Measurements from ENCODE around the gene SERPINE3. TPM values are rescaled to one million over a fixed set of nuclear protein-coding genes. Genes with fewer than 3 reads are reported as not detected.

SERPINE3 gene
- polyA plus RNA-seq, 1 donor (not counting 4 experiments of a cell fraction or from before 2014, with no cell fraction given): not detected

DNA sequence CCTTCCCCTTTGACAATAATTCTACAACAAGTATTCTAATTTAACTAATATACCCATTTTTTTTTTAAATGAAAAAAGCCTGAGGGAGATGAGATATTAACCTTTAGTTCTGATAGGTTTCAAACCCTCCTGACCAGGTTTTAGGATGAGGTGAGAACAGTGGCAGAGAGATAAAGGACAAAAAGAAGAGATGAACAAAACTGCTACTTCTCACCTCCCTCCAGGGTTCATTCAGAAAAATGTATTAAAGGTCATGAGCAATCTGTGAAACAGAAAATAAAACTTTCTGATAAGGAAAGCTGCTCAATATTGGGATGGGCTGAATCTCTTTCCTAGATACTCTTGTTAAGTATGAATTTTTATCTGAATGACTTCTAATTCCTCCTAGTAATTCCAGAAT, 24.1 kb downstream of the SERPINE3 start:
- dilution Hi-C loops (cut with MboI; ENCODE audit: extremely low pct_ligation_motif_present, low sequenced_read_pairs): no loop called here
- Histone ChIP-seq H3K27ac (ENCODE audit: control insufficient read depth, insufficient read depth, low read length) (no peak overlapping the region), H3K4me2 (ENCODE audit: control insufficient read depth, extremely low read depth, insufficient read depth, low read depth, low read length) (no peak overlapping the region), H3K36me3 (ENCODE audit: control insufficient read depth in 2 of 2, extremely low read depth in 1 of 2, insufficient read depth in 2 of 2, low read length in 2 of 2) (peaks cover 4 to 12% of the 10 kb centered on the region in 2 experiments), H3K27me3 (ENCODE audit: control insufficient read depth, extremely low read depth, insufficient read depth, low read length) (no peaks in the 10 kb centered on the region), H3K9me3 (ENCODE audit: control insufficient read depth, low read depth, low read length) (no peaks in the 10 kb centered on the region), H4K20me1 (ENCODE audit: control insufficient read depth, extremely low read depth, insufficient read depth, low read length) (no peaks in the 10 kb centered on the region), H2AFZ (ENCODE audit: control insufficient read depth, low read length) (no peak overlapping the region), H3K4me3 (ENCODE audit: control insufficient read depth in 2 of 3, extremely low read depth in 1 of 3, insufficient read depth in 2 of 3, low read depth in 1 of 3, low read length in 3 of 3) (no peak overlapping the region), H3K79me2 (ENCODE audit: control insufficient read depth, insufficient read depth, low read length) (no peaks in the 10 kb centered on the region), H3K9ac (ENCODE audit: control insufficient read depth, extremely low read depth, insufficient read depth, low read length) (no peak overlapping the region), H3K4me1 (ENCODE audit: control insufficient read depth, extremely low read depth, insufficient read depth, low read length) (peaks cover 8% of the 10 kb centered on the region), H3K9me1 (ENCODE audit: control insufficient read depth, extremely low read depth, insufficient read depth, low read length) (no peaks in the 10 kb centered on the region)
- FAIRE-seq (no peak), DNase-seq (ENCODE audit: low read depth, low spot score) (no peak)
- TF ChIP-seq EZH2 (IDR thresholded peaks at IDR 0.05; ENCODE audit: low read length) (no peak), CTCF (optimal IDR thresholded peaks at IDR 0.05 in 1 of 3, IDR thresholded peaks at IDR 0.05 in 1 of 3, conservative IDR thresholded peaks at IDR 0.05 in 1 of 3; ENCODE audit: extremely low read depth in 1 of 3, insufficient read depth in 2 of 3, low read length in 3 of 3) (no peak)

GRCh38 chr13:51364404-51365008, 25.0 kb downstream of the SERPINE3 start:
- no peaks in the 10 kb centered on the region for H4K20me1 ChIP-seq (ENCODE audit: control insufficient read depth, extremely low read depth, insufficient read depth, low read length)
- H3K4me2 ChIP-seq (ENCODE audit: control insufficient read depth, extremely low read depth, insufficient read depth, low read depth, low read length): no peak overlapping the region
- H3K4me3 ChIP-seq (ENCODE audit: control insufficient read depth in 2 of 3, extremely low read depth in 1 of 3, insufficient read depth in 2 of 3, low read depth in 1 of 3, low read length in 3 of 3): no peak overlapping the region
- H3K79me2 ChIP-seq (ENCODE audit: control insufficient read depth, insufficient read depth, low read length): no peaks in the 10 kb centered on the region
- dilution Hi-C loops (cut with MboI; ENCODE audit: extremely low pct_ligation_motif_present, low sequenced_read_pairs): no loop called here
- peaks cover 8% of the 10 kb centered on the region for H3K4me1 ChIP-seq (ENCODE audit: control insufficient read depth, extremely low read depth, insufficient read depth, low read length)
- no peak overlapping the region for H3K9ac ChIP-seq (ENCODE audit: control insufficient read depth, extremely low read depth, insufficient read depth, low read length)
- no peaks in the 10 kb centered on the region for H3K9me3 ChIP-seq (ENCODE audit: control insufficient read depth, low read depth, low read length)
- H3K27ac ChIP-seq (ENCODE audit: control insufficient read depth, insufficient read depth, low read length): no peak overlapping the region
- H3K9me1 ChIP-seq (ENCODE audit: control insufficient read depth, extremely low read depth, insufficient read depth, low read length): no peaks in the 10 kb centered on the region
- FAIRE-seq (peak; percentile 76), DNase-seq (ENCODE audit: low read depth, low spot score) (no peak)
- H3K27me3 ChIP-seq (ENCODE audit: control insufficient read depth, extremely low read depth, insufficient read depth, low read length): no peaks in the 10 kb centered on the region
- no peak overlapping the region for H2AFZ ChIP-seq (ENCODE audit: control insufficient read depth, low read length)
- no peak for TF ChIP-seq EZH2 (IDR thresholded peaks at IDR 0.05; ENCODE audit: low read length)
- no peak for TF ChIP-seq CTCF (optimal IDR thresholded peaks at IDR 0.05 in 1 of 3, IDR thresholded peaks at IDR 0.05 in 1 of 3, conservative IDR thresholded peaks at IDR 0.05 in 1 of 3; ENCODE audit: extremely low read depth in 1 of 3, insufficient read depth in 2 of 3, low read length in 3 of 3)
- H3K36me3 ChIP-seq (ENCODE audit: control insufficient read depth in 2 of 2, extremely low read depth in 1 of 2, insufficient read depth in 2 of 2, low read length in 2 of 2): peaks cover 6 to 12% of the 10 kb centered on the region in 2 experiments
